Measurements from ENCODE around the gene BNIPL. TPM values are rescaled to one million over a fixed set of nuclear protein-coding genes. Genes with fewer than 3 reads are reported as not detected.

The BNIPL gene
- total RNA-seq, 4 donors from 2014 or later: 0.68 to 10.0 (median 2.5) TPM; not detected in 1

DNA sequence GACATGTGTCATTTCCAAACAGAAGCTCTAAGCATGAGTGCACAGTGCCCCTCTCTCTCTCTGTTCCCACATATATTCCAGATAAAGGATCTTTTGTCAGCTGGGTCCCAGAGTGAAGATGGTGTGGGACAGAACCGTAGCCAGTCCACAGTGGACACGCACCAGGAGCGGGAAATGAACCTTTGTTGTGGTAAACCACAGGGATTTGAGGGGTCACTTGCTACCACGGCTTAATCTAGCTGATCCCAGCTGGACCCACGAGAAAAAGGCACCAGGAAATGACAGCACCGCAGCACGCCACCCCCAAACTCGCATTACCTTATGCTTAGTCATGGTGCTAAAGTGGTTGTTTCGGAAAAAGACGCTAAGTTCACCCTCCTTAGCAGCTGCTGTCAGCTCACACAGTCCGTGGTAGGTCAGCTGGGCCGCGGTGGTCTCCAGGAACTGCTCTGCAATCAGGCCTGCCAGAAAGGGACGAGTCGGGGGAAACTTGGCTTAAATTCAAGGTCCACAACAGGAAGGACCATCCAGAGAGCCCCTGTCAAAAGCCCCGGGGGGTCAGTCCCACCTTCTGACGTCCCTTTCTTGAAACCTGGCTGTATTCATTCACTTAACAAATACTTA, 37.2 kb upstream of the BNIPL start:
- H3K4me1 ChIP-seq: peaks cover 7 to 29% (median 10%) of the 10 kb centered on the region in 4 donors
- intact Hi-C loops (cut with DNase I; ENCODE audit: low total_unique reads) (no loop called here), in situ Hi-C loops (cut with MboI; ENCODE audit: low pct_ligation_motif_present in 1 of 4, low pct_unique_long_range_greater_than_20kb in 1 of 4, low sequenced_read_pairs in 3 of 4) (loop anchor here in 1 of 4 donors (10.0 kb wide), 1 partner anchor 174 kb away; no protein-coding TSS in a partner anchor)
- H3K27ac ChIP-seq: no peak overlapping the region
- H3K27me3 ChIP-seq: no peaks in the 10 kb centered on the region
- 85 to 100% methylated on average over 5 to 17 of the region's 17 CpGs for WGBS, 2 donors (ENCODE audit: low coverage in 1 of 2)
- H3K4me3 ChIP-seq: no peak overlapping the region
- no peak for DNase-seq
- H3K36me3 ChIP-seq: peaks cover 0 to 23% (median 7%) of the 10 kb centered on the region in 4 donors
- TF ChIP-seq POLR2AphosphoS5 (IDR thresholded peaks at IDR 0.05) (no peak), POLR2A (IDR thresholded peaks at IDR 0.05) (no peak)
- no peaks in the 10 kb centered on the region for H3K9me3 ChIP-seq

DNA sequence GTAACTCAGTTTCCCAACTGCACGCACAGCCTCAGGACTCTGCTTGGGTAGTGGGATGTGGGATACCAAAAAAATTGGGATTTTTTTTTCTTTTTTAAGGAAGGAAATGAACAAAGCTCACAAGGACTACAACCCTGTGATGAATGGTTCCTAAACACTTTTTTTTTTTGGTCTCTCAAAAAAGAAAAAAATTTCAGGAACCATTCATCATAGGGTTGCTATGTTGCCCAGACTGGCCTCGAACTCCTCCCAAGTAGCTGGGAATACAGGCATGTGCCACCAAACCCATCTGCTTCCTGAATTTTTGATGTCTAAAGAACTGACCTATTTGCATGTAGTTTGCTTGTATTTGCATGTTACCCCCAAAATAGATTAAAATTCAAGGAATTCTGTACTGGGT, 36.5 kb upstream of the BNIPL start:
- no peaks in the 10 kb centered on the region for H3K9me3 ChIP-seq
- no peak overlapping the region for H3K4me3 ChIP-seq
- no peaks in the 10 kb centered on the region for H3K27me3 ChIP-seq
- 67 to 95% methylated on average over 1 to 2 of the region's 2 CpGs for WGBS, 2 donors (ENCODE audit: low coverage in 1 of 2)
- no peak for DNase-seq
- H3K36me3 ChIP-seq: peaks cover 0 to 23% (median 7%) of the 10 kb centered on the region in 4 donors
- H3K4me1 ChIP-seq: peaks cover 15 to 36% (median 18%) of the 10 kb centered on the region in 4 donors
- intact Hi-C loops (cut with DNase I; ENCODE audit: low total_unique reads) (no loop called here), in situ Hi-C loops (cut with MboI; ENCODE audit: low pct_ligation_motif_present in 1 of 4, low pct_unique_long_range_greater_than_20kb in 1 of 4, low sequenced_read_pairs in 3 of 4) (loop anchor here in 1 of 4 donors (10.0 kb wide), 1 partner anchor 175 kb away; no protein-coding TSS in a partner anchor)
- TF ChIP-seq EP300 (IDR thresholded peaks at IDR 0.05; ENCODE audit: low read depth) (no peak), POLR2AphosphoS5 (IDR thresholded peaks at IDR 0.05) (no peak), POLR2A (IDR thresholded peaks at IDR 0.05) (no peak)
- TF ChIP-seq, protein P1, sequence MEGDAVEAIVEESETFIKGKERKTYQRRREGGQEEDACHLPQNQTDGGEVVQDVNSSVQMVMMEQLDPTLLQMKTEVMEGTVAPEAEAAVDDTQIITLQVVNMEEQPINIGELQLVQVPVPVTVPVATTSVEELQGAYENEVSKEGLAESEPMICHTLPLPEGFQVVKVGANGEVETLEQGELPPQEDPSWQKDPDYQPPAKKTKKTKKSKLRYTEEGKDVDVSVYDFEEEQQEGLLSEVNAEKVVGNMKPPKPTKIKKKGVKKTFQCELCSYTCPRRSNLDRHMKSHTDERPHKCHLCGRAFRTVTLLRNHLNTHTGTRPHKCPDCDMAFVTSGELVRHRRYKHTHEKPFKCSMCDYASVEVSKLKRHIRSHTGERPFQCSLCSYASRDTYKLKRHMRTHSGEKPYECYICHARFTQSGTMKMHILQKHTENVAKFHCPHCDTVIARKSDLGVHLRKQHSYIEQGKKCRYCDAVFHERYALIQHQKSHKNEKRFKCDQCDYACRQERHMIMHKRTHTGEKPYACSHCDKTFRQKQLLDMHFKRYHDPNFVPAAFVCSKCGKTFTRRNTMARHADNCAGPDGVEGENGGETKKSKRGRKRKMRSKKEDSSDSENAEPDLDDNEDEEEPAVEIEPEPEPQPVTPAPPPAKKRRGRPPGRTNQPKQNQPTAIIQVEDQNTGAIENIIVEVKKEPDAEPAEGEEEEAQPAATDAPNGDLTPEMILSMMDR (IDR thresholded peaks at IDR 0.05): no peak
- H3K27ac ChIP-seq: no peak overlapping the region

DNA sequence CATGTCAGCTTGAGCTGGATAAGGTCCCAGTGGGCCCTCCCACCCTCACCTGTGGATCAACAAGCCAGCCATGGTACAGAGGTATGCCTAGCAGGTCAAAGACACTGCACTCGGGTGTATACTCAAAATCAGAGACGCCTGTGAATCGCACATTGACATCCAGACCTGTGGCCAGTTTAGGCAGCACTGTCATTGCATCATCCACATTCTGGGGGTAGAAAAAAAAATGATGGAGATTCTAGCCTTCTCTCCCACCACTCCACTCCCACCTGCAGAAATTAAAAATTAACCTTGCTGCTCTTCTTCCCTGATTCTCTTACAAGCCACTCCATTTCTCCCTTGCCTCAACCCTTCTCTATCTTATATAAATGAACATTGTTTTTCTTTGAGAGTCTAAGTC, 36.0 kb upstream of the BNIPL start:
- peaks cover 0 to 23% (median 7%) of the 10 kb centered on the region in 4 donors for H3K36me3 ChIP-seq

DNA sequence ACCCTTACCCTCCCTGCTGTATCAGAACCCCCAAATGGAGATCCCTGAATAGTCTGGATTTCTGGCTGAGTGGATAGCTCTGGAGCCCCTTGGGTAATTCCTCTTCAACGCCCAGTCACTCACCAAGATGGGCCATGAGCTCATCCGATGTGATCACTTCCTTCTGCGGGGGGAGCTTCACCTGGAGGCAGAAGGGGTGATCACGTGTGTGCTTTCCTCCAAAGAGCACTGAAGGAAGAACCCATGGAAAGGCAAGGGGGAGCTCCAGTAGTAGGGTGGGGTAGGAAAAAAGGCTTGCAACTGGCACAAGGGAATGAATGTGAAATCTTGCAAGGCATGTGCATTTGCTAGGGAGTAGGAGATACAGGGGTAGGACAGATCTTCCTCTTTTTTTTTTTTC, 34.8 kb upstream of the BNIPL start:
- H3K9me3 ChIP-seq: no peaks in the 10 kb centered on the region
- no peaks in the 10 kb centered on the region for H3K27me3 ChIP-seq
- H3K4me3 ChIP-seq: no peak overlapping the region
- 69 to 80% methylated on average over 2 to 4 of the region's 4 CpGs for WGBS, 2 donors (ENCODE audit: low coverage in 1 of 2)
- DNase-seq: no peak
- H3K27ac ChIP-seq: no peak overlapping the region
- TF ChIP-seq POLR2A (IDR thresholded peaks at IDR 0.05): no peak
- no peak for TF ChIP-seq EP300 (IDR thresholded peaks at IDR 0.05; ENCODE audit: low read depth)
- TF ChIP-seq, protein P1 (IDR thresholded peaks at IDR 0.05): no peak
- no peak for TF ChIP-seq POLR2AphosphoS5 (IDR thresholded peaks at IDR 0.05)
- H3K4me1 ChIP-seq: peaks cover 18 to 35% (median 24%) of the 10 kb centered on the region in 4 donors
- H3K36me3 ChIP-seq: peaks cover 0 to 23% (median 7%) of the 10 kb centered on the region in 4 donors
- in situ Hi-C loops (cut with MboI; ENCODE audit: low pct_ligation_motif_present in 1 of 4, low pct_unique_long_range_greater_than_20kb in 1 of 4, low sequenced_read_pairs in 3 of 4): no loop called here
- intact Hi-C loops (cut with DNase I; ENCODE audit: low total_unique reads): no loop called here

More for the DNA sequence above, 36.0 kb upstream of the BNIPL start:
- TF ChIP-seq POLR2AphosphoS5 (IDR thresholded peaks at IDR 0.05) (no peak), EP300 (IDR thresholded peaks at IDR 0.05; ENCODE audit: low read depth) (no peak), POLR2A (IDR thresholded peaks at IDR 0.05) (no peak)
- TF ChIP-seq, protein P1 (IDR thresholded peaks at IDR 0.05): no peak
- WGBS, 2 donors (ENCODE audit: low coverage in 1 of 2): 91% methylated on average over 3 of the region's 3 CpGs; no CpG with 5 or more reads in 1 of the 2 donors
- intact Hi-C loops (cut with DNase I; ENCODE audit: low total_unique reads) (no loop called here), in situ Hi-C loops (cut with MboI; ENCODE audit: low pct_ligation_motif_present in 1 of 4, low pct_unique_long_range_greater_than_20kb in 1 of 4, low sequenced_read_pairs in 3 of 4) (no loop called here)
- no peaks in the 10 kb centered on the region for H3K9me3 ChIP-seq
- H3K4me3 ChIP-seq: no peak overlapping the region
- no peak overlapping the region for H3K27ac ChIP-seq
- H3K27me3 ChIP-seq: no peaks in the 10 kb centered on the region
- DNase-seq: no peak
- peaks cover 18 to 41% (median 22%) of the 10 kb centered on the region in 4 donors for H3K4me1 ChIP-seq

Measured in transverse colon (tissue), 4 donors.